Mesodermal cell (in vitro differentiated cells): ENCODE data around the gene EFNA5.

ENCODE experiments used
- H3K27ac ChIP-seq: 2 replicates; pipeline ENCODE4 v1.7.0; 2013; ENCODE audit warnings: mild to moderate bottlenecking, low read depth, low read length, moderate library complexity; ENCODE audit not compliant: severe bottlenecking
- H3K36me3 ChIP-seq: 2 replicates; pipeline ENCODE4 v1.7.1; 2013; ENCODE audit warnings: mild to moderate bottlenecking, low read length, moderate library complexity; ENCODE audit not compliant: control insufficient read depth, insufficient read depth
- H3K4me1 ChIP-seq: one replicate; pipeline ENCODE4 v1.7.1; 2013; ENCODE audit warnings: mild to moderate bottlenecking, low read length; ENCODE audit not compliant: insufficient read depth, control insufficient read depth, poor library complexity, severe bottlenecking
- H3K4me3 ChIP-seq: 2 replicates; pipeline ENCODE4 v1.7.0; 2013; ENCODE audit warnings: low read length, control low read depth, mild to moderate bottlenecking; ENCODE audit not compliant: insufficient read depth, poor library complexity, severe bottlenecking; ENCODE audit errors: extremely low read depth
- H3K9me3 ChIP-seq: 2 replicates; pipeline ENCODE4 v1.7.1; 2013; ENCODE audit warnings: mild to moderate bottlenecking, low read length, moderate library complexity; ENCODE audit not compliant: control insufficient read depth
- WGBS, 2 experiments: methylation state at CpG; one replicate each; pipeline ENCODE4 v1.1.5; 2013; ENCODE audit warnings: missing lambda C conversion rate in 2 of 2; ENCODE audit not compliant: insufficient coverage in 2 of 2; 5-methylcytosine and 5-hydroxymethylcytosine counted together

The EFNA5 gene

GRCh38 chr5:107415762-107416161, 255.0 kb downstream of the EFNA5 start:
- H3K4me3 ChIP-seq: no peak overlapping the region
- no peaks in the 10 kb centered on the region for H3K9me3 ChIP-seq
- WGBS, 2 experiments: 80% methylated on average over 1 of the region's 1 CpG; no CpG with 5 or more reads in 1 of the 2 experiments
- H3K36me3 ChIP-seq: no peaks in the 10 kb centered on the region
- no peak overlapping the region for H3K27ac ChIP-seq
- no peaks in the 10 kb centered on the region for H3K4me1 ChIP-seq

- Histone ChIP-seq H3K4me3 (no peak overlapping the region), H3K4me1 (no peaks in the 10 kb centered on the region), H3K36me3 (no peaks in the 10 kb centered on the region), H3K27ac (no peak overlapping the region), H3K9me3 (no peaks in the 10 kb centered on the region)
- WGBS, 2 experiments: no CpG with 5 or more reads among the region's 2 CpGs
Observed at GRCh38 chr5:107414802-107415201, 255.9 kb downstream of the EFNA5 start.

- 100% methylated on average over 1 of the region's 1 CpG for WGBS, 2 experiments
- H3K9me3 ChIP-seq: no peaks in the 10 kb centered on the region
- H3K27ac ChIP-seq: no peak overlapping the region
- no peaks in the 10 kb centered on the region for H3K36me3 ChIP-seq
- no peaks in the 10 kb centered on the region for H3K4me1 ChIP-seq
- H3K4me3 ChIP-seq: no peak overlapping the region
Observed at GRCh38 chr5:107413754-107414153, 257.0 kb downstream of the EFNA5 start.

- H3K27ac ChIP-seq: no peak overlapping the region
- WGBS, 2 experiments: 88 to 100% methylated on average over 1 to 2 of the region's 2 CpGs
- no peak overlapping the region for H3K4me3 ChIP-seq
- peaks cover 3% of the 10 kb centered on the region for H3K4me1 ChIP-seq
- H3K36me3 ChIP-seq: no peaks in the 10 kb centered on the region
- no peaks in the 10 kb centered on the region for H3K9me3 ChIP-seq
Observed at GRCh38 chr5:107408564-107408963, 262.2 kb downstream of the EFNA5 start.

GRCh38 chr5:107407713-107408298, 262.9 kb downstream of the EFNA5 start:
- no peak overlapping the region for H3K4me3 ChIP-seq
- WGBS, 2 experiments: 100% methylated on average over 1 of the region's 3 CpGs
- no peak overlapping the region for H3K27ac ChIP-seq
- peaks cover 4% of the 10 kb centered on the region for H3K4me1 ChIP-seq
- H3K9me3 ChIP-seq: no peaks in the 10 kb centered on the region
- no peaks in the 10 kb centered on the region for H3K36me3 ChIP-seq

GRCh38 chr5:107404595-107405374, 266.0 kb downstream of the EFNA5 start:
- Histone ChIP-seq H3K27ac (no peak overlapping the region), H3K9me3 (no peaks in the 10 kb centered on the region), H3K4me1 (peaks cover 10% of the 10 kb centered on the region), H3K4me3 (no peak overlapping the region), H3K36me3 (no peaks in the 10 kb centered on the region)
- WGBS, 2 experiments: 81 to 85% methylated on average over 3 to 4 of the region's 10 CpGs

GRCh38 chr5:107403228-107403953, 267.3 kb downstream of the EFNA5 start:
- H3K9me3 ChIP-seq: no peaks in the 10 kb centered on the region
- no peaks in the 10 kb centered on the region for H3K36me3 ChIP-seq
- no peak overlapping the region for H3K27ac ChIP-seq
- 25% methylated on average over 2 of the region's 3 CpGs; no CpG with 5 or more reads in 1 of the 2 experiments for WGBS, 2 experiments
- H3K4me1 ChIP-seq: peaks cover 10% of the 10 kb centered on the region
- H3K4me3 ChIP-seq: no peak overlapping the region

GRCh38 chr5:107402434-107403227, 268.1 kb downstream of the EFNA5 start:
- Histone ChIP-seq H3K36me3 (no peaks in the 10 kb centered on the region), H3K4me1 (peaks cover 10% of the 10 kb centered on the region), H3K4me3 (no peak overlapping the region), H3K9me3 (no peaks in the 10 kb centered on the region), H3K27ac (no peak overlapping the region)
- 67 to 76% methylated on average over 9 to 10 of the region's 12 CpGs for WGBS, 2 experiments

- peaks cover 10% of the 10 kb centered on the region for H3K4me1 ChIP-seq
- H3K4me3 ChIP-seq: no peak overlapping the region
- no peak overlapping the region for H3K27ac ChIP-seq
- H3K36me3 ChIP-seq: no peaks in the 10 kb centered on the region
- H3K9me3 ChIP-seq: no peaks in the 10 kb centered on the region
- 27% methylated on average over 2 of the region's 5 CpGs; no CpG with 5 or more reads in 1 of the 2 experiments for WGBS, 2 experiments
Observed at GRCh38 chr5:107401470-107402122, 269.1 kb downstream of the EFNA5 start.

- Histone ChIP-seq H3K4me3 (no peak overlapping the region), H3K9me3 (no peaks in the 10 kb centered on the region), H3K36me3 (no peaks in the 10 kb centered on the region), H3K27ac (no peak overlapping the region), H3K4me1 (peaks cover 21% of the 10 kb centered on the region)
- no CpG with 5 or more reads among the region's 2 CpGs for WGBS, 2 experiments
Observed at GRCh38 chr5:107400328-107400727, 270.4 kb downstream of the EFNA5 start.
